Hepatocyte (in vitro differentiated cells): ENCODE results near the gene TLR1. TPM values are rescaled to one million over a fixed set of nuclear protein-coding genes. Genes with fewer than 3 reads are reported as not detected.
"Not testable (repeated sequence)": the region's sequence is repeated elsewhere in the genome, so short reads cannot be mapped to it uniquely, and the experiment has no call there.

Experiments
- DNase-seq: peaks from one replicate; pipeline ENCODE4 v3.0.0-alpha.2; 2016; ENCODE audit warnings: low spot score
- H2AFZ ChIP-seq: fragments of 200-600 bp; sonication (generic); 2 replicates; pipeline ENCODE4 v1.6.0; 2016; ENCODE audit warnings: antibody characterized with exemption, mild to moderate bottlenecking
- H3K27ac ChIP-seq: fragments of 200-600 bp; sonication (generic); 2 replicates; pipeline ENCODE4 v1.5.1; 2016; ENCODE audit warnings: mild to moderate bottlenecking
- H3K27me3 ChIP-seq: fragments of 200-600 bp; sonication (generic); 2 replicates; pipeline ENCODE4 v1.6.1; 2016
- H3K36me3 ChIP-seq: fragments of 200-600 bp; sonication (generic); replicated peaks from 2 replicates; pipeline ENCODE4 v1.5.1; 2016; ENCODE audit warnings: low read depth; ENCODE audit not compliant: insufficient read depth
- H3K4me1 ChIP-seq: fragments of 200-600 bp; sonication (generic); 2 replicates; pipeline ENCODE4 v1.5.1; 2016; ENCODE audit warnings: mild to moderate bottlenecking, moderate library complexity; ENCODE audit not compliant: insufficient read depth
- H3K4me2 ChIP-seq: fragments of 200-600 bp; sonication (generic); 2 replicates; pipeline ENCODE4 v1.6.0; 2016
- H3K4me3 ChIP-seq: fragments of 200-600 bp; sonication (generic); 2 replicates; pipeline ENCODE4 v1.5.1; 2016; ENCODE audit warnings: mild to moderate bottlenecking
- H3K79me2 ChIP-seq: fragments of 200-600 bp; sonication (generic); 2 replicates; pipeline ENCODE4 v1.6.0; 2017; ENCODE audit warnings: mild to moderate bottlenecking
- H3K9me2 ChIP-seq: fragments of 200-600 bp; sonication (generic); replicated peaks from 2 replicates; pipeline ENCODE4 v1.6.0; 2017; ENCODE audit warnings: mild to moderate bottlenecking; ENCODE audit not compliant: insufficient read depth
- H3K9me3 ChIP-seq: fragments of 200-600 bp; sonication (generic); 2 replicates; pipeline ENCODE4 v1.5.1; 2016; ENCODE audit warnings: low read depth, mild to moderate bottlenecking
- H4K20me1 ChIP-seq: fragments of 200-600 bp; sonication (generic); 2 replicates; pipeline ENCODE4 v1.6.0; 2016; ENCODE audit warnings: mild to moderate bottlenecking; ENCODE audit not compliant: insufficient read depth, poor library complexity, severe bottlenecking
- EZH2 ChIP-seq: fragments of 200-600 bp; sonication (generic); IDR thresholded peaks from 2 replicates; pipeline ENCODE4 v1.6.1; 2016; ENCODE audit warnings: antibody characterized with exemption, mild to moderate bottlenecking, borderline replicate concordance
- EZH2phosphoT487 ChIP-seq: fragments of 200-600 bp; sonication (generic); IDR thresholded peaks from one replicate; pipeline ENCODE4 v1.6.1; 2018; ENCODE audit warnings: antibody characterized with exemption, mild to moderate bottlenecking, low read depth, moderate library complexity; ENCODE audit not compliant: unreplicated experiment, severe bottlenecking
- WGBS: methylation state at CpG from one replicate; pipeline ENCODE4 v1.1.6; 2016; ENCODE audit warnings: low lambda C conversion rate; ENCODE audit errors: missing lambda C conversion rate; 5-methylcytosine and 5-hydroxymethylcytosine counted together
- polyA plus RNA-seq: library from polyadenylated mRNA; unstranded; fragments of >200 nt; fragmentation: Nextera tagmentation; extraction: Ambion mirVana; gene quantifications from 2 replicates; pipeline ENCODE4 v1.2.1, GENCODE V29; 2016
- total RNA-seq: library from RNA; depleted of rRNA; stranded (reverse); fragments of >200 nt; gene quantifications from 2 replicates; pipeline ENCODE4 v1.2.3, GENCODE V29; 2014
- TF ChIP-seq, protein P1 (sequence below): fragments of 200-600 bp; sonication (generic); IDR thresholded peaks from 2 replicates; pipeline ENCODE4 v1.5.1; 2016; ENCODE audit warnings: antibody characterized with exemption, mild to moderate bottlenecking; ENCODE audit not compliant: poor library complexity

The TLR1 gene
- total and polyA plus RNA-seq, 2 experiments from 2014 or later: 1.0 to 2.7 TPM

DNA sequence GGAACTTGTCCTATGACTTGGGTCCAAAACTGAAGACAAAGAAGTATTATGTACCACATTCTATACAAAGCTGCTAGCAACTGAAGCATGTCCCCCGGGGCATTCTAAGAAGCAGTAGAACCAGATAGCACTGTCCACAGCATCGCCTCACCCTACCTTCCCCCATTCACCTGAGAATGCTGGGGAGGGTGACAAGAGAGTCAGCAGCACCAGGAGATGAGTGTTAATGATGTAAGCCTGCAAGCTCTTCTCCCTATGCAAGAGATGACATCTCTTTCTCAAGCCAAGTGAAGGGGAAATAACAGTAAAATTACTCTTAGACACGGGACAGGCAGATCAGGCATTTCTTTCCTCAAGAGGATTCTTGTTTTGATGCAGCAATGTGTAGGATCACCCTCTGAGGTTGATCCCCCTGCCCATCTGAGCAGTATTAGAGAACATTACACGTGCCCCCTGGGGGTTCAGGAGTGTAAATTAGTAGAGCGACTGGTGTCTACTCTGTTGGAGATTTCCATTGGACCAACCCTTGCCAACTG is 13.9 kb upstream of the TLR1 start:
- Histone ChIP-seq H3K4me1 (no peaks in the 10 kb centered on the region), H2AFZ (no peak overlapping the region), H3K9me2 (no peaks in the 10 kb centered on the region), H4K20me1 (no peaks in the 10 kb centered on the region), H3K27me3 (no peaks in the 10 kb centered on the region), H3K9me3 (no peaks in the 10 kb centered on the region), H3K36me3 (no peaks in the 10 kb centered on the region), H3K4me3 (no peak overlapping the region), H3K4me2 (no peak overlapping the region), H3K27ac (no peak overlapping the region), H3K79me2 (no peaks in the 10 kb centered on the region)
- TF ChIP-seq EZH2 (no peak), EZH2phosphoT487 (no peak)
- TF ChIP-seq, protein P1, sequence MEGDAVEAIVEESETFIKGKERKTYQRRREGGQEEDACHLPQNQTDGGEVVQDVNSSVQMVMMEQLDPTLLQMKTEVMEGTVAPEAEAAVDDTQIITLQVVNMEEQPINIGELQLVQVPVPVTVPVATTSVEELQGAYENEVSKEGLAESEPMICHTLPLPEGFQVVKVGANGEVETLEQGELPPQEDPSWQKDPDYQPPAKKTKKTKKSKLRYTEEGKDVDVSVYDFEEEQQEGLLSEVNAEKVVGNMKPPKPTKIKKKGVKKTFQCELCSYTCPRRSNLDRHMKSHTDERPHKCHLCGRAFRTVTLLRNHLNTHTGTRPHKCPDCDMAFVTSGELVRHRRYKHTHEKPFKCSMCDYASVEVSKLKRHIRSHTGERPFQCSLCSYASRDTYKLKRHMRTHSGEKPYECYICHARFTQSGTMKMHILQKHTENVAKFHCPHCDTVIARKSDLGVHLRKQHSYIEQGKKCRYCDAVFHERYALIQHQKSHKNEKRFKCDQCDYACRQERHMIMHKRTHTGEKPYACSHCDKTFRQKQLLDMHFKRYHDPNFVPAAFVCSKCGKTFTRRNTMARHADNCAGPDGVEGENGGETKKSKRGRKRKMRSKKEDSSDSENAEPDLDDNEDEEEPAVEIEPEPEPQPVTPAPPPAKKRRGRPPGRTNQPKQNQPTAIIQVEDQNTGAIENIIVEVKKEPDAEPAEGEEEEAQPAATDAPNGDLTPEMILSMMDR: no peak
- WGBS: 78% methylated on average over 5 of the region's 5 CpGs
- peak; percentile 9 for DNase-seq

DNA sequence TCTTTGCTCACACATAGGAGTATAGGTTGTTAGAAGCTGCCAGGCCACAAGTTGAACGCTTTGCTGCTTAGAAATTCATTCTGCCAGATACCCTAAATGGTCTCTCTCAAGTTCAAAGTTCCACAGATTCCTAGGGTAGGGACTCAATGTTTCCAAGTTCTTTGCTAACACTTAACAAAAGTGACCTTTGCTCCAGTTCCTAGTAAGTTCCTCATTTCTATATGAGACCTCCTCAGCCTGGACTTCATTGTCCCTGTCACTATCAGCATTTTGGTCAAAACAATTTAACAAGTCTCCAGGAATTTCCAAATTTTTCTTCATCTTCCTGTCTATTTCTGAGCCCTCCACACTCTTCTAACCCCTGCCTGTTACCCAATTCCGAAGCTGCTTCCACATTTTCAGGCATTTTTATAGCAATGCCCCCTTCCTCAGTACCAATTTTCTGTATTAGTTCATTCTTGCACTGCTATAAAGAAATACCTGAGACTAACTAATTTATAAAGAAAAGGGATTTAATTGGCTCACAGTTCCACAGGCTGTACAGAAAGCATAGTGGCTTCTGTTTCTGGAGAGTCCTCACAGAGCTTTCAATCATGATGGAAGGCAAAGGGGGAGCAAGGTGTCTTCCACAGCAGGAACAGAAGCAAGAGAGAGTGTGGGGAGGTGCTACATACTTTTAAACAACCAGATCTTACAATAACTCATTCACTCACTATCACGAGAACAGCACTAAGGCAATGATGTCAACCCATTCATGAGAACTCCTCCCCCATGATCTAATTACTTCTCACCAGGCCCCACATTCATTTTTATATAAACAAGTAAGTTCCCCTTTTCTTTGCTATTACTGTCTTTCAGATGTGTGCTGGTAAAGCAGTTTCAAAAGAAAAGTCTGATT is 11.5 kb upstream of the TLR1 start:
- H3K36me3 ChIP-seq: no peaks in the 10 kb centered on the region
- DNase-seq: no peak
- H3K4me2 ChIP-seq: no peak overlapping the region
- WGBS: 74% methylated on average over 3 of the region's 3 CpGs
- H4K20me1 ChIP-seq: no peaks in the 10 kb centered on the region
- no peaks in the 10 kb centered on the region for H3K27me3 ChIP-seq
- TF ChIP-seq EZH2phosphoT487: no peak
- H3K9me2 ChIP-seq: no peaks in the 10 kb centered on the region
- no peaks in the 10 kb centered on the region for H3K79me2 ChIP-seq
- no peak overlapping the region for H3K4me3 ChIP-seq
- no peak overlapping the region for H2AFZ ChIP-seq
- no peak overlapping the region for H3K27ac ChIP-seq
- H3K4me1 ChIP-seq: no peaks in the 10 kb centered on the region
- no peaks in the 10 kb centered on the region for H3K9me3 ChIP-seq

DNA sequence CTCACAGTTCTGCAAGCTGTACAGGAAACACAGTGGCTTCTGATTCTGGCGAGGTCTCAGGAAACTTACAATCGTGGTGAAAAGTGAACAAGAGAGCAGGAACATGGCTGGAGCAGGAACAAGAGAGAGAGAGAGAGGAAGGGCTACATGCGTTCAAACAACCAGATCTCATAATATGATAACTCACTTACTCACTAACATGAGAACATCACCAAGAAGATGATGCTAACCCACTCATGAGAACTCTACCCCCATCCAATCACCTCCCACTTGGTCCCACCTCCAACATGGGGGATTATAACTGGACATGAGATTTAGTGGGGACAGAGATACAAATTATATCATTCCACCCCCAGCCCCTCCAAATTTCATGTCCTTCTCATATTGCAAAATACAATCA is 9.8 kb upstream of the TLR1 start:
- Histone ChIP-seq H3K9me3 (no peaks in the 10 kb centered on the region), H3K4me3 (no peak overlapping the region), H3K27me3 (no peaks in the 10 kb centered on the region), H3K9me2 (no peaks in the 10 kb centered on the region), H3K4me2 (no peak overlapping the region), H3K36me3 (no peaks in the 10 kb centered on the region), H3K27ac (no peak overlapping the region), H2AFZ (no peak overlapping the region), H3K4me1 (no peaks in the 10 kb centered on the region), H3K79me2 (no peaks in the 10 kb centered on the region), H4K20me1 (no peaks in the 10 kb centered on the region)
- WGBS: 96% methylated on average over 3 of the region's 3 CpGs
- no peak for TF ChIP-seq EZH2phosphoT487
- TF ChIP-seq, protein P1: no peak
- no peak for TF ChIP-seq EZH2
- no peak for DNase-seq

DNA sequence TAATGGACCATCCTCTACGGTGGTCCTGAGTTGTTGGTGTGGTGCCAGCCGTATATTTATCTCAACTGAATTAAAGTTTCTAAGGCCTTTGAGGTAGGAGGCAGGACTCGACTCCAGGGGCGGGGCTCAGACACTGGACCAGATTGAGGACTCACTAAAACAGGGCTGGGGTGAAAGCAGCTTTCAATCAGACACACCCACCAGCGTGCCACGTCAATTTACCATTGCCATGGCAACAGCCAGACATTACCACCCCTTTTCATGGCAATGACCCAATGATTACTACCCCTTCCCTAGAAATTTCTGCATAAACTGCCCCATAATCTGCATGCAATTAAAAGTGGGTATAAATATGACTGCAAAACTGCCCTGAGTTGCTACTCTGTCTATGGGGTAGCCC is 6.7 kb upstream of the TLR1 start:
- no peak overlapping the region for H2AFZ ChIP-seq
- H3K9me2 ChIP-seq: no peaks in the 10 kb centered on the region
- H3K27ac ChIP-seq: no peak overlapping the region
- H3K36me3 ChIP-seq: no peaks in the 10 kb centered on the region
- DNase-seq: no peak
- H3K4me1 ChIP-seq: no peaks in the 10 kb centered on the region
- 88% methylated on average over 6 of the region's 6 CpGs for WGBS
- TF ChIP-seq, protein P1: no peak
- no peak for TF ChIP-seq EZH2phosphoT487
- TF ChIP-seq EZH2: no peak
- no peaks in the 10 kb centered on the region for H3K79me2 ChIP-seq
- H4K20me1 ChIP-seq: no peaks in the 10 kb centered on the region
- H3K9me3 ChIP-seq: no peaks in the 10 kb centered on the region
- no peak overlapping the region for H3K4me2 ChIP-seq
- H3K4me3 ChIP-seq: no peak overlapping the region
- no peaks in the 10 kb centered on the region for H3K27me3 ChIP-seq

DNA sequence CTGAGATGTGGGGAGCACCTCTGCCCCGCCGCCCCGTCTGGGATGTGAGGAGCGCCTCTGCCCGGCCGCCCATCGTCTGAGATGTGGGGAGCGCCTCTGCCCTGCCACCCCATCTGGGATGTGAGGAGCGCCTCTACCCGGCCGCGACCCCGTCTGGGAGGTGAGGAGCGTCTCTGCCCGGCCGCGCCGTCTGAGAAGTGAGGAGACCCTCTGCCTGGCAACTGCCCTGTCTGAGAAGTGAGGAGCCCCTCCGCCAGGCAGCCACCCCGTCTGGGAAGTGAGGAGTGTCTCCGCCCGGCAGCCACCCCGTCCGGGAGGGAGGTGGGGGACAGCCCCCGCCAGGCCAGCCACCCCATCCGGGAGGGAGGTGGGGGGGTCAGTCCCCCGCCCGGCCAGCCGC is 2.9 kb upstream of the TLR1 start:
- H3K36me3 ChIP-seq, H2AFZ ChIP-seq, H3K9me2 ChIP-seq, H3K4me2 ChIP-seq, H4K20me1 ChIP-seq, H3K27ac ChIP-seq, H3K4me1 ChIP-seq, H3K27me3 ChIP-seq, H3K4me3 ChIP-seq, H3K79me2 ChIP-seq, H3K9me3 ChIP-seq, DNase-seq: not testable (repeated sequence)
- WGBS: 98% methylated on average over 9 of the region's 29 CpGs

DNA sequence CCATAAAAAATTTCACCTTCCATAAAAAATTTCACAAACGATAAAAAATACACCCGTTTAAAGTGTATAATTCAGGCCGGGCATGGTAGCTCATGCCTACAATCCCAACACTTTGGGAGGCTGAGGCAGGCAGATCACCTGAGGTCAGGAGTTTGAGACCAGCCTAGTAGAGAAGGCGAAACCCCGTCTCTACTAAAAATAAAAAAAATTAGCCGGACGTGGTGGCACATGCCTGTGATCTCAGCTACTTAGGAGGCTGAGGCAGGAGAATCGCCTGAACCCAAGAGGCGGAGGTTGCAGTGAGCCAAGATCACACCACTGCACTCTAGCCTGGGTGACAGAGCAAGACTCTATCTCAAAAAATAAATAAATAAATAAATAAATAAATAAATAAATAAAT is 1.7 kb upstream of the TLR1 start:
- H3K9me2 ChIP-seq, H4K20me1 ChIP-seq, H3K4me3 ChIP-seq, H3K4me2 ChIP-seq, DNase-seq, H3K27ac ChIP-seq, H3K9me3 ChIP-seq, H3K27me3 ChIP-seq, H3K36me3 ChIP-seq, H2AFZ ChIP-seq, H3K4me1 ChIP-seq, H3K79me2 ChIP-seq: not testable (repeated sequence)
- WGBS: 98% methylated on average over 9 of the region's 9 CpGs
